CD4-positive, alpha-beta T cell (primary cell): Measurements from ENCODE around the gene ALMS1. TPM values are rescaled to one million over a fixed set of nuclear protein-coding genes. Genes with fewer than 3 reads are reported as not detected.

ENCODE experiments used
- ATAC-seq: fragments of 200-7000 bp; cut with Tn5 transposase; one replicate; pipeline ENCODE4 v1.10.0; 2022; ENCODE audit warnings: mild to moderate bottlenecking; ENCODE audit not compliant: poor library complexity
- CTCF ChIA-PET: fragments of 350-600 bp; sonication (Branson Sonifier 250); formaldehyde crosslinking; loops from one replicate; lab custom pipeline; 2021; ENCODE audit warnings: antibody characterized with exemption, inconsistent platforms; lab: Charles Lee
- POLR2A ChIA-PET: fragments of 350-600 bp; sonication (Branson Sonifier 250); formaldehyde crosslinking; loops from one replicate; lab custom pipeline; 2021; ENCODE audit warnings: antibody characterized with exemption, inconsistent platforms; lab: Charles Lee
- DNase-seq, 14 experiments: peaks; one replicate each; pipeline ENCODE4 v3.0.0-alpha.2; 2013 to 2020; ENCODE audit warnings: mixed read lengths in 2 of 14
- H3K27ac ChIP-seq, 2 donors: one replicate each; pipeline versions ENCODE4 v1.5.1 to v1.7.0; 2013; ENCODE audit warnings: low read length in 2 of 2, low read depth in 1 of 2, mild to moderate bottlenecking in 1 of 2
- H3K27me3 ChIP-seq, 2 experiments: 1 replicate in 1 of 2; 2 replicates in 1 of 2; pipeline versions ENCODE4 v1.6.1 to v1.7.0; 2013; ENCODE audit warnings: low read length in 2 of 2, control low read depth in 1 of 2, mild to moderate bottlenecking in 1 of 2, moderate library complexity in 1 of 2; ENCODE audit not compliant: insufficient read depth in 2 of 2, control insufficient read depth in 1 of 2
- H3K36me3 ChIP-seq: one replicate; pipeline ENCODE4 v1.6.1; 2013; ENCODE audit warnings: low read length, control low read depth; ENCODE audit not compliant: insufficient read depth
- H3K4me1 ChIP-seq: one replicate; pipeline ENCODE4 v1.6.1; 2013; ENCODE audit warnings: low read length, control low read depth; ENCODE audit not compliant: insufficient read depth
- H3K4me3 ChIP-seq: one replicate; pipeline ENCODE4 v1.5.1; 2013; ENCODE audit warnings: mild to moderate bottlenecking, low read length, moderate library complexity
- H3K9me3 ChIP-seq, 2 experiments: 1 replicate in 1 of 2; 2 replicates in 1 of 2; pipeline versions ENCODE4 v1.6.1 to v1.7.0; 2013; ENCODE audit warnings: low read length in 2 of 2, mild to moderate bottlenecking in 2 of 2, control low read depth in 1 of 2, moderate library complexity in 1 of 2; ENCODE audit not compliant: control insufficient read depth in 1 of 2, insufficient read depth in 1 of 2
- H3K27ac Mint-ChIP-seq: one replicate; pipeline ENCODE4 v1.8.0; 2020; ENCODE audit warnings: mixed read lengths
- H3K27me3 Mint-ChIP-seq: one replicate; pipeline ENCODE4 v1.8.0; 2021; ENCODE audit warnings: mixed read lengths
- H3K36me3 Mint-ChIP-seq: one replicate; pipeline ENCODE4 v1.8.0; 2021; ENCODE audit warnings: low read depth, mixed read lengths
- H3K4me1 Mint-ChIP-seq: one replicate; pipeline ENCODE4 v1.8.0; 2021; ENCODE audit warnings: low read depth, mixed read lengths
- H3K4me3 Mint-ChIP-seq: one replicate; pipeline ENCODE4 v1.8.0; 2020; ENCODE audit warnings: mild to moderate bottlenecking, mixed read lengths
- H3K9me3 Mint-ChIP-seq: one replicate; pipeline ENCODE4 v1.8.0; 2020; ENCODE audit warnings: mixed read lengths
- intact Hi-C, 2 experiments: fragments of 100-400 bp; cut with DNase I in 1 of 2; cut with micrococcal nuclease in 1 of 2; formaldehyde crosslinking; loops; one replicate each; pipeline versions ENCODE4 v1.15.1 to v1.9.0; 2023 to 2025; cut with DNase I, micrococcal nuclease
- polyA plus RNA-seq, 2 donors: library from polyadenylated mRNA; unstranded; fragments of 120-200 nt; gene quantifications; one replicate each; pipeline ENCODE4 v1.2.1, GENCODE V29; 2013
- total RNA-seq, 174 experiments: library from RNA in 2 of 174; stranded (reverse) in 2 of 174; gene quantifications; one replicate each; pipeline ENCODE4 v1.2.3 and lab custom pipeline; 2021 to 2026
- TF ChIP-seq, protein P1 (sequence below): fragments of 200-600 bp; IDR thresholded peaks from one replicate; pipeline ENCODE4 v1.8.0; 2022; ENCODE audit warnings: antibody characterized with exemption, mild to moderate bottlenecking

ALMS1 gene, protein sequence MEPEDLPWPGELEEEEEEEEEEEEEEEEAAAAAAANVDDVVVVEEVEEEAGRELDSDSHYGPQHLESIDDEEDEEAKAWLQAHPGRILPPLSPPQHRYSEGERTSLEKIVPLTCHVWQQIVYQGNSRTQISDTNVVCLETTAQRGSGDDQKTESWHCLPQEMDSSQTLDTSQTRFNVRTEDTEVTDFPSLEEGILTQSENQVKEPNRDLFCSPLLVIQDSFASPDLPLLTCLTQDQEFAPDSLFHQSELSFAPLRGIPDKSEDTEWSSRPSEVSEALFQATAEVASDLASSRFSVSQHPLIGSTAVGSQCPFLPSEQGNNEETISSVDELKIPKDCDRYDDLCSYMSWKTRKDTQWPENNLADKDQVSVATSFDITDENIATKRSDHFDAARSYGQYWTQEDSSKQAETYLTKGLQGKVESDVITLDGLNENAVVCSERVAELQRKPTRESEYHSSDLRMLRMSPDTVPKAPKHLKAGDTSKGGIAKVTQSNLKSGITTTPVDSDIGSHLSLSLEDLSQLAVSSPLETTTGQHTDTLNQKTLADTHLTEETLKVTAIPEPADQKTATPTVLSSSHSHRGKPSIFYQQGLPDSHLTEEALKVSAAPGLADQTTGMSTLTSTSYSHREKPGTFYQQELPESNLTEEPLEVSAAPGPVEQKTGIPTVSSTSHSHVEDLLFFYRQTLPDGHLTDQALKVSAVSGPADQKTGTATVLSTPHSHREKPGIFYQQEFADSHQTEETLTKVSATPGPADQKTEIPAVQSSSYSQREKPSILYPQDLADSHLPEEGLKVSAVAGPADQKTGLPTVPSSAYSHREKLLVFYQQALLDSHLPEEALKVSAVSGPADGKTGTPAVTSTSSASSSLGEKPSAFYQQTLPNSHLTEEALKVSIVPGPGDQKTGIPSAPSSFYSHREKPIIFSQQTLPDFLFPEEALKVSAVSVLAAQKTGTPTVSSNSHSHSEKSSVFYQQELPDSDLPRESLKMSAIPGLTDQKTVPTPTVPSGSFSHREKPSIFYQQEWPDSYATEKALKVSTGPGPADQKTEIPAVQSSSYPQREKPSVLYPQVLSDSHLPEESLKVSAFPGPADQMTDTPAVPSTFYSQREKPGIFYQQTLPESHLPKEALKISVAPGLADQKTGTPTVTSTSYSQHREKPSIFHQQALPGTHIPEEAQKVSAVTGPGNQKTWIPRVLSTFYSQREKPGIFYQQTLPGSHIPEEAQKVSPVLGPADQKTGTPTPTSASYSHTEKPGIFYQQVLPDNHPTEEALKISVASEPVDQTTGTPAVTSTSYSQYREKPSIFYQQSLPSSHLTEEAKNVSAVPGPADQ (N-terminal part only)
- total RNA-seq (10 to 100 TPM; 20.2 to 20.6 TPM), total RNA-seq (lab: John Stamatoyannopoulos, UW) (58.0 to 224 (median 115) reads per million in 172 experiments)
- polyA plus RNA-seq (2013, experiment 1 of 2): 17.7 TPM
- 19.8 TPM for polyA plus RNA-seq (2013, experiment 2 of 2)

DNA sequence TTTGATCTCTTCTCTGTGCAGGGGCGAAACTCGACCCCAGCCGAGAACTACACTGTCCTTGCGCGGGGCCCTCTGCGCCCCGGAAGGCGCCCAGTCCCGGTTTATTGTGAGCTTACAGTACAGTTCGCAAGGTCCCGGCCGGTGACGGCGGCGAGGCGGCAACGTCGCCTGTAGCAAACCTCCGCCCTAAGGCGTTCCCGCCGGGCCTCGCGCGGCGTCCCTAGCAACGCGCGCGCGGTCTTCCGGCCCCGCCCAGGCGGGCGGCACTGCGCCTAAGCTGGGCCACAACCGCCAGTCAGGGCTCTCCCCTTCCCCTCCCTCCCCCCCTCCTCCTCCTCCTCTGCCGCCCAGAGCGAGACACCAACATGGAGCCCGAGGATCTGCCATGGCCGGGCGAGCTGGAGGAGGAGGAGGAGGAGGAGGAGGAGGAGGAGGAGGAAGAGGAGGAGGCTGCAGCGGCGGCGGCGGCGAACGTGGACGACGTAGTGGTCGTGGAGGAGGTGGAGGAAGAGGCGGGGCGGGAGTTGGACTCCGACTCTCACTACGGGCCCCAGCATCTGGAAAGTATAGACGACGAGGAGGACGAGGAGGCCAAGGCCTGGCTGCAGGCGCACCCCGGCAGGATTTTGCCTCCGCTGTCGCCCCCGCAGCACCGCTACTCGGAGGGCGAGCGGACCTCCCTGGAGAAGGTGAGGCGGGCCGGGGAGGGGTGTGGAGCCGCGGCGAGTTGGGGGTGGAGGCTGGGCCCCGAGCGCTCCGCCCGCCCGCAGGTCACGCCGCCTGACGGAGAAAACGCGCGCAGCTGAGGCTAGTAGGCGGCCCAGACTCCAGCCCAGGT is at the start of gene ALMS1:
Gene ALMS1, plus strand, starts transcription at position 333 of the 838 bp plus-strand sequence. Its CDS starts 33 bp downstream, at position 366.
- intact Hi-C loops: loop anchor here (1.0 to 10.0 kb wide), 12 partner anchors 93 to 1572 kb away; partner anchors contain the start of genes PRADC1 (in 2 of the 2), SFXN5 (in 2 of the 2), C2orf78 (in 1 of the 2) and CCT7 (in 1 of the 2)
- CTCF ChIA-PET: interaction anchor here (1.4 to 1.8 kb wide), 3 partner anchors 151 to 208 kb away, joined by 3 to 10 read pairs (median 5); no protein-coding TSS in a partner anchor
- no peaks in the 10 kb centered on the region for H3K27me3 Mint-ChIP-seq
- DNase-seq (peak; percentile 73 to 97 (median 86)), ATAC-seq (peak; percentile 90)
- POLR2A ChIA-PET: interaction anchor here (0.7 to 2.2 kb wide), 10 partner anchors 9 to 793 kb away, joined by 3 to 37 read pairs (median 3); partner anchors contain the start of genes CCT7, EGR4, MOB1A and PRADC1
- peak within 1 kb of the TSS; percentile 92 for H3K4me3 Mint-ChIP-seq
- no peaks in the 10 kb centered on the region for H3K36me3 Mint-ChIP-seq
- Histone ChIP-seq H3K9me3 (no peaks in the 10 kb centered on the region), H3K36me3 (no peaks in the 10 kb centered on the region), H3K4me1 (peaks cover 20% of the 10 kb centered on the region), H3K27ac (peak within 1 kb of the TSS; percentile 75 to 78), H3K27me3 (no peaks in the 10 kb centered on the region), H3K4me3 (peak within 1 kb of the TSS; percentile 78)
- peak within 1 kb of the TSS; percentile 97 for H3K27ac Mint-ChIP-seq
- peaks cover 45% of the 10 kb centered on the region for H3K4me1 Mint-ChIP-seq
- TF ChIP-seq, protein P1, sequence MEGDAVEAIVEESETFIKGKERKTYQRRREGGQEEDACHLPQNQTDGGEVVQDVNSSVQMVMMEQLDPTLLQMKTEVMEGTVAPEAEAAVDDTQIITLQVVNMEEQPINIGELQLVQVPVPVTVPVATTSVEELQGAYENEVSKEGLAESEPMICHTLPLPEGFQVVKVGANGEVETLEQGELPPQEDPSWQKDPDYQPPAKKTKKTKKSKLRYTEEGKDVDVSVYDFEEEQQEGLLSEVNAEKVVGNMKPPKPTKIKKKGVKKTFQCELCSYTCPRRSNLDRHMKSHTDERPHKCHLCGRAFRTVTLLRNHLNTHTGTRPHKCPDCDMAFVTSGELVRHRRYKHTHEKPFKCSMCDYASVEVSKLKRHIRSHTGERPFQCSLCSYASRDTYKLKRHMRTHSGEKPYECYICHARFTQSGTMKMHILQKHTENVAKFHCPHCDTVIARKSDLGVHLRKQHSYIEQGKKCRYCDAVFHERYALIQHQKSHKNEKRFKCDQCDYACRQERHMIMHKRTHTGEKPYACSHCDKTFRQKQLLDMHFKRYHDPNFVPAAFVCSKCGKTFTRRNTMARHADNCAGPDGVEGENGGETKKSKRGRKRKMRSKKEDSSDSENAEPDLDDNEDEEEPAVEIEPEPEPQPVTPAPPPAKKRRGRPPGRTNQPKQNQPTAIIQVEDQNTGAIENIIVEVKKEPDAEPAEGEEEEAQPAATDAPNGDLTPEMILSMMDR: no peak
- H3K9me3 Mint-ChIP-seq: no peaks in the 10 kb centered on the region

DNA sequence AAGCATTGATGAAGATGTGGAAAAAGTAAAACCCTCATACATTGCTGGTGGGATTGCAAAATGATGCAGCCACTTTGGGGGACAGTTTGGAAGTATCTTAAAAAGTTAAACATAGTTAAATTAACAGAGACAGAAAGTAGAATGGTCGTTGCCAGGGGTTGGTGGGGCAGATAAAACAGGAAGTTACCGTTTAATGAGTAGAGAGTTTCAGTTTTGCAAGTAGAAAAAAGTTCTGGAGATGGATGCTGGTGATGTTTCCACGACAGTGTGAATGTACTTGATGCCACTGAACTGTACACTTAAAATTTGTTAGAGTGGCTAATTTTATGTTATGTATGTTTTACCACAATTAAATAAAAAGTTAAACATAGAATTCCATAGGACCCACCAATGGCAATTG is 47.8 kb upstream of the ALMS1 start:
- no peak for DNase-seq
- H3K4me1 Mint-ChIP-seq: no peaks in the 10 kb centered on the region
- no peak for ATAC-seq
- no peaks in the 10 kb centered on the region for H3K36me3 Mint-ChIP-seq
- ChIA-PET CTCF (no interaction called here), POLR2A (no interaction called here)
- TF ChIP-seq, protein P1: no peak
- peaks cover 9% of the 10 kb centered on the region for H3K9me3 Mint-ChIP-seq
- peaks cover 0 to 3% of the 10 kb centered on the region in 2 experiments for H3K27me3 ChIP-seq
- H3K4me3 ChIP-seq: no peak overlapping the region
- no peak overlapping the region for H3K27ac Mint-ChIP-seq
- H3K4me3 Mint-ChIP-seq: no peak overlapping the region
- intact Hi-C loops: no loop called here
- peaks cover 8% of the 10 kb centered on the region for H3K27me3 Mint-ChIP-seq
- no peaks in the 10 kb centered on the region for H3K4me1 ChIP-seq
- peaks cover 11 to 17% of the 10 kb centered on the region in 2 experiments for H3K9me3 ChIP-seq
- no peak overlapping the region for H3K27ac ChIP-seq
- no peaks in the 10 kb centered on the region for H3K36me3 ChIP-seq
